Right lobe of liver (tissue), 6 donors: Measurements from ENCODE around the gene GRAMD2B. TPM values are rescaled to one million over a fixed set of nuclear protein-coding genes. Genes with fewer than 3 reads are reported as not detected.
A peak's percentile ranks its signal among the peaks of the same experiment; 100 is the strongest.
"Not testable (repeated sequence)": the region's sequence is repeated elsewhere in the genome, so short reads cannot be mapped to it uniquely, and the experiment has no call there.

Experiments used
- ATAC-seq, 4 donors: fragments of 200-7000 bp; cut with Tn5 transposase; one replicate each; pipeline ENCODE4 v1.9.1; 2020; ENCODE audit warnings: mild to moderate bottlenecking in 4 of 4, moderate library complexity in 4 of 4
- DNase-seq, 3 donors: peaks; one replicate each; pipeline ENCODE4 v3.0.0-alpha.2; 2020
- H3K27ac ChIP-seq, 3 donors: fragments of 200-600 bp; one replicate each; pipeline ENCODE4 v1.8.0; 2022
- H3K27me3 ChIP-seq, 2 donors: fragments of 200-600 bp; one replicate each; pipeline ENCODE4 v1.8.0; 2022
- H3K36me3 ChIP-seq, 4 donors: fragments of 200-600 bp; sonication (generic) in 1 of 4; one replicate each; pipeline versions ENCODE4 v1.5.1 to v1.8.0; 2017 to 2022; ENCODE audit warnings: control low read depth in 1 of 4
- H3K4me1 ChIP-seq, 4 donors: fragments of 200-600 bp; sonication (generic) in 1 of 4; one replicate each; pipeline versions ENCODE4 v1.5.1 to v1.8.0; 2017 to 2022; ENCODE audit warnings: control low read depth in 1 of 4
- H3K4me3 ChIP-seq, 3 donors: fragments of 200-600 bp; one replicate each; pipeline ENCODE4 v1.8.0; 2022
- H3K9me3 ChIP-seq, 4 donors: fragments of 200-600 bp; sonication (generic) in 1 of 4; one replicate each; pipeline versions ENCODE4 v1.5.1 to v1.8.0; 2017 to 2022; ENCODE audit warnings: control low read depth in 1 of 4
- CTCF ChIP-seq, 4 donors: fragments of 200-600 bp in 3 of 4; fragments of 450-650 bp in 1 of 4; IDR thresholded peaks; one replicate each; pipeline versions ENCODE4 v1.5.1 to v1.8.0; 2016 to 2022; ENCODE audit warnings: antibody characterized with exemption in 4 of 4, mild to moderate bottlenecking in 2 of 4
- POLR2A ChIP-seq: fragments of 450-650 bp; IDR thresholded peaks from one replicate; pipeline ENCODE4 v1.6.1; 2017; ENCODE audit warnings: antibody characterized with exemption, mild to moderate bottlenecking
- WGBS: methylation state at CpG from one replicate; pipeline ENCODE4 v1.1.6; 2018; ENCODE audit warnings: low coverage, low lambda C conversion rate; ENCODE audit not compliant: insufficient coverage; ENCODE audit errors: missing lambda C conversion rate; 5-methylcytosine and 5-hydroxymethylcytosine counted together
- intact Hi-C, 2 donors: fragments of 100-400 bp; cut with DNase I; formaldehyde crosslinking; loops; one replicate each; pipeline versions ENCODE4 v1.11.2 to v1.14.1; 2022
- total RNA-seq, 6 experiments: library from RNA; depleted of rRNA in 2 of 6; stranded (reverse); fragments of >200 nt in 2 of 6; fragmentation: NEBNext Ultra II Directional in 3 of 6; extraction: Animal tissue kit (Norgen Biotek cat#: 25700) in 3 of 6; gene quantifications; one replicate each; pipeline versions ENCODE4 v1.1.0 to v1.2.4, GENCODE V29; 2016 to 2023
- donor health status: DM: no; HTN: yes; CAD: no.
- donor health status: DM: no; HTN: no; CAD: no.
- donor health status: DM: no; HTN: no; CAD: no.
- donor health status: DM: no; HTN: yes; CAD: no.
- donor health status: DM: no; HTN: yes; CAD: no.

GRAMD2B gene
- total RNA-seq, 6 experiments from 2014 or later: 9.9 to 26.4 (median 18.3) TPM

- ATAC-seq: no peak
- no peaks in the 10 kb centered on the region for H3K36me3 ChIP-seq
- H3K4me3 ChIP-seq: no peak overlapping the region
- H3K27me3 ChIP-seq: no peaks in the 10 kb centered on the region
- peak overlapping the region in 1 of 3 donors; percentile 16 for H3K27ac ChIP-seq
- no peak for TF ChIP-seq POLR2A
- no peak for TF ChIP-seq CTCF (IDR thresholded peaks at IDR 0.05)
- intact Hi-C loops: no loop called here
- no peaks in the 10 kb centered on the region for H3K9me3 ChIP-seq
- peaks cover 0 to 2% (median 0%) of the 10 kb centered on the region in 4 donors for H3K4me1 ChIP-seq
- 65% methylated on average over 4 of the region's 4 CpGs for WGBS
- no peak for DNase-seq
Measured at GRCh38 chr5:126514131-126514557, 90.9 kb downstream of the GRAMD2B start.

DNA sequence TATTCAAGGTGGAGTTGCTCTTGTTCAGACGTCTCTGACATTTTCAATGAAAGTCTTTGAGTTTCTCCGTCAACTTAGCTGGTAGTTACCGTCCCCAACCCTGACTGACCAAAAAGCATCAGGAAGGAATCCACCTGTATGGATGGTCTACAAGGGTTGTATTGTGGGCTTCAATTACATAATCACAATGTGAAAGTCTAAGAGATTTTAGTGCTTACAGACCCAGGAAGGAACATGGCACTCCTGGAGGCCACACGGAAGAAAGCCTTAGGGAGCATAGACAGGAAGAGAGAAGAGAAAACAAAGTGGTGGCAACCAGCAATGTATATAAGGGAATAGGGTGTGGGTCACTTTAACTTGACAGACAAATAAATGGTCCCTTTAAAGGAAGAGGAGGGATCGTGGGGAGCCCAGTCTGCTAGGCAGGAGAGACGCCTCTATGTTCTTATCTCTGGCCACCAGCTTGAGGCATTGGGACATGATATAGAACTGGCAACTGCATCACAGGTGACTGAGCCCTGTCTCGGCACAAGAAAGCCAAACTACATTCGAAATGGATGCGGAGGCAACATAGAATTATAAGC lies 91.4 kb downstream of the GRAMD2B start:
- Histone ChIP-seq H3K9me3 (no peaks in the 10 kb centered on the region), H3K36me3 (no peaks in the 10 kb centered on the region), H3K4me1 (no peaks in the 10 kb centered on the region), H3K27me3 (no peaks in the 10 kb centered on the region), H3K27ac (no peak overlapping the region), H3K4me3 (no peak overlapping the region)
- no peak for ATAC-seq
- DNase-seq: no peak
- intact Hi-C loops: no loop called here
- no peak for TF ChIP-seq POLR2A
- TF ChIP-seq CTCF (IDR thresholded peaks at IDR 0.05): no peak
- WGBS: 92% methylated on average over 7 of the region's 9 CpGs

- no peak for TF ChIP-seq CTCF (IDR thresholded peaks at IDR 0.05)
- TF ChIP-seq POLR2A: no peak
- Histone ChIP-seq H3K4me1 (peaks cover 0 to 4% (median 0%) of the 10 kb centered on the region in 4 donors), H3K4me3 (no peak overlapping the region), H3K27me3 (no peaks in the 10 kb centered on the region), H3K27ac (no peak overlapping the region), H3K36me3 (no peaks in the 10 kb centered on the region), H3K9me3 (no peaks in the 10 kb centered on the region)
- ATAC-seq: no peak
- DNase-seq: no peak
- intact Hi-C loops: no loop called here
Measured at GRCh38 chr5:126515337-126515736, 92.1 kb downstream of the GRAMD2B start.

- 67% methylated on average over 1 of the region's 1 CpG for WGBS
- Histone ChIP-seq H3K4me3 (no peak overlapping the region), H3K27me3 (no peaks in the 10 kb centered on the region), H3K9me3 (no peaks in the 10 kb centered on the region), H3K36me3 (no peaks in the 10 kb centered on the region), H3K4me1 (peaks cover 0 to 4% (median 0%) of the 10 kb centered on the region in 4 donors), H3K27ac (no peak overlapping the region)
- TF ChIP-seq POLR2A: no peak
- no peak for TF ChIP-seq CTCF (IDR thresholded peaks at IDR 0.05)
- no peak for DNase-seq
- intact Hi-C loops: no loop called here
- ATAC-seq: no peak
Measured at GRCh38 chr5:126516133-126516532, 92.9 kb downstream of the GRAMD2B start.

- no peak overlapping the region for H3K27ac ChIP-seq
- no peak for DNase-seq
- H3K36me3 ChIP-seq: no peaks in the 10 kb centered on the region
- H3K9me3 ChIP-seq: no peaks in the 10 kb centered on the region
- no peak overlapping the region for H3K4me3 ChIP-seq
- ATAC-seq: no peak
- peaks cover 0 to 4% (median 0%) of the 10 kb centered on the region in 4 donors for H3K4me1 ChIP-seq
- no peak for TF ChIP-seq POLR2A
- intact Hi-C loops: no loop called here
- H3K27me3 ChIP-seq: no peaks in the 10 kb centered on the region
Measured at GRCh38 chr5:126516852-126517251, 93.6 kb downstream of the GRAMD2B start.

DNA sequence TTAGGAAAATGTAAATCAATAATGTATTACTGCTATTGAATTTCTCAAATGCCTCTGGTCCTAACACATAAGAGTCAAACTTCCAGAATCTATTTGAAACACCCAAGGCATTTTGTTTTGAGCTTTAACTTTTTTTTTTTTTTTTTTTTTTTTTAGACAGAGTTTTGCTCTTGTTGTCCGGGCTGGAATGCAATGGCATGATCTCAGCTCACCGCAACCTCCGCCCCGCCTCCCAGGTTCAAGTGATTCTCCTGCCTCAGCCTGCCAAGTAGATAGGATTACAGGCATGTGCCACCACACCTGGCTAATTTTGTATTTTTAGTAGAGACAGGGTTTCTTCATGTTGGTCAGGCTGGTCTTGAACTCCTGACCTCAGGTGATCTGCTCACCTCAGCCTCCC lies 96.0 kb downstream of the GRAMD2B start:
- ATAC-seq, H3K9me3 ChIP-seq, H3K4me1 ChIP-seq, H3K27me3 ChIP-seq, intact Hi-C loops, H3K36me3 ChIP-seq, H3K27ac ChIP-seq, DNase-seq, H3K4me3 ChIP-seq: not testable (repeated sequence)
- WGBS: 100% methylated on average over 3 of the region's 4 CpGs
